Upper lobe of left lung (tissue), 6 donors: ENCODE results near the gene CPLX1. TPM values are rescaled to one million over a fixed set of nuclear protein-coding genes. Genes with fewer than 3 reads are reported as not detected.

Source experiments
- ATAC-seq, 2 donors: fragments of 200-7000 bp; cut with Tn5 transposase; one replicate each; pipeline ENCODE4 v1.9.1; 2022; ENCODE audit warnings: mild to moderate bottlenecking in 2 of 2, moderate library complexity in 2 of 2; ENCODE audit not compliant: low FRiP score in 2 of 2
- DNase-seq, 2 donors: peaks; one replicate each; pipeline ENCODE4 v3.0.0-alpha.2; 2019 to 2020
- H3K27ac ChIP-seq, 4 donors: fragments of 200-600 bp; sonication (generic); one replicate each; pipeline ENCODE4 v1.5.1; 2016 to 2019
- H3K27me3 ChIP-seq, 4 donors: fragments of 200-600 bp; sonication (generic); one replicate each; pipeline ENCODE4 v1.5.1; 2017 to 2019
- H3K36me3 ChIP-seq, 4 donors: fragments of 200-600 bp; sonication (generic); one replicate each; pipeline ENCODE4 v1.5.1; 2016 to 2019
- H3K4me1 ChIP-seq, 4 donors: fragments of 200-600 bp; sonication (generic); one replicate each; pipeline ENCODE4 v1.5.1; 2018 to 2019
- H3K4me3 ChIP-seq, 4 donors: fragments of 200-600 bp; sonication (generic); one replicate each; pipeline ENCODE4 v1.5.1; 2017 to 2019; ENCODE audit warnings: mild to moderate bottlenecking in 2 of 4, moderate library complexity in 1 of 4
- H3K9me3 ChIP-seq, 4 donors: fragments of 200-600 bp; sonication (generic); one replicate each; pipeline ENCODE4 v1.5.1; 2018 to 2019
- EP300 ChIP-seq, 4 donors: sonication (generic); formaldehyde crosslinking; IDR thresholded peaks; one replicate each; pipeline ENCODE4 v1.5.1; 2017; ENCODE audit warnings: antibody characterized with exemption in 4 of 4, control low read depth in 2 of 4
- POLR2A ChIP-seq, 4 donors: fragments of 450-650 bp; IDR thresholded peaks; one replicate each; pipeline ENCODE4 v1.5.1; 2016 to 2017; ENCODE audit warnings: antibody characterized with exemption in 4 of 4, mild to moderate bottlenecking in 2 of 4
- POLR2AphosphoS5 ChIP-seq, 2 donors: sonication (generic); formaldehyde crosslinking; IDR thresholded peaks; one replicate each; pipeline ENCODE4 v1.5.1; 2017; ENCODE audit warnings: antibody characterized with exemption in 2 of 2
- WGBS, 2 donors: methylation state at CpG; one replicate each; pipeline ENCODE4 v1.1.5; 2017 to 2018; 5-methylcytosine and 5-hydroxymethylcytosine counted together
- total RNA-seq, 6 donors: library from RNA; depleted of rRNA in 4 of 6; stranded (reverse); fragments of >200 nt in 4 of 6; gene quantifications; one replicate each; pipeline versions ENCODE4 v1.1.0 to v1.2.1, GENCODE V29; 2016 to 2021
- TF ChIP-seq, protein P1 (sequence below), 6 experiments: fragments of 450-650 bp in 4 of 6; fragments of 200-600 bp in 2 of 6; sonication (generic) in 2 of 6; IDR thresholded peaks; one replicate each; pipeline ENCODE4 v1.5.1; 2016 to 2019; ENCODE audit warnings: antibody characterized with exemption in 6 of 6
- donor health status: DM: no; HTN: no; CAD: no; lungs with moderate emphysema.
- donor health status: DM: no; HTN: yes; CAD: no; lungs with severe emphysema.

Gene CPLX1
- total RNA-seq, 6 donors from 2014 or later: 0.61 to 4.2 (median 1.8) TPM

DNA sequence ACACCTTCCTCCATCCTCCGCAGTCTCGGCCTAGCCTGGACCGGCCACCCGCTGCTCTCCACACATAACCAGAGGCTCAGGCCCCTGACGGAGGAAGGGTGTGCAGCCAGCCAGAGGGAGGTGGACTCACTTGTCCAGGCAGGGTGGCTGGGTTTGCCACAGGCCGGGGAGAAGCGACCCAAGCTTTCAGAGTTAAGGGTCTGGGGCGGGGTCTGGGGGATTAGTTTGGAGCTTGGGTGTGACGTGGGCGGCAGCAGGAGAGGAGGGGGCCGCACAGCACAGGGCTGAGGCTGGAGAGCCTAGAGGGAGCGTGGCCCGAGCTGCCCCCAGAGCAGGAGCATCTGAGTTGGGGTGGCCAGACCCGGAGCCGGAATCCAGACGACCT is 22.4 kb upstream of the CPLX1 start:
- DNase-seq: peak in 1 of 2 donors; percentile 61
- Histone ChIP-seq H3K4me3 (no peak overlapping the region), H3K36me3 (peaks cover 3 to 57% (median 52%) of the 10 kb centered on the region in 4 donors), H3K4me1 (no peaks in the 10 kb centered on the region), H3K27ac (no peak overlapping the region), H3K9me3 (no peaks in the 10 kb centered on the region), H3K27me3 (no peaks in the 10 kb centered on the region)
- no peak for TF ChIP-seq EP300 (IDR thresholded peaks at IDR 0.05)
- TF ChIP-seq POLR2AphosphoS5 (IDR thresholded peaks at IDR 0.05): no peak
- no peak for TF ChIP-seq POLR2A (IDR thresholded peaks at IDR 0.05)
- TF ChIP-seq, protein P1, sequence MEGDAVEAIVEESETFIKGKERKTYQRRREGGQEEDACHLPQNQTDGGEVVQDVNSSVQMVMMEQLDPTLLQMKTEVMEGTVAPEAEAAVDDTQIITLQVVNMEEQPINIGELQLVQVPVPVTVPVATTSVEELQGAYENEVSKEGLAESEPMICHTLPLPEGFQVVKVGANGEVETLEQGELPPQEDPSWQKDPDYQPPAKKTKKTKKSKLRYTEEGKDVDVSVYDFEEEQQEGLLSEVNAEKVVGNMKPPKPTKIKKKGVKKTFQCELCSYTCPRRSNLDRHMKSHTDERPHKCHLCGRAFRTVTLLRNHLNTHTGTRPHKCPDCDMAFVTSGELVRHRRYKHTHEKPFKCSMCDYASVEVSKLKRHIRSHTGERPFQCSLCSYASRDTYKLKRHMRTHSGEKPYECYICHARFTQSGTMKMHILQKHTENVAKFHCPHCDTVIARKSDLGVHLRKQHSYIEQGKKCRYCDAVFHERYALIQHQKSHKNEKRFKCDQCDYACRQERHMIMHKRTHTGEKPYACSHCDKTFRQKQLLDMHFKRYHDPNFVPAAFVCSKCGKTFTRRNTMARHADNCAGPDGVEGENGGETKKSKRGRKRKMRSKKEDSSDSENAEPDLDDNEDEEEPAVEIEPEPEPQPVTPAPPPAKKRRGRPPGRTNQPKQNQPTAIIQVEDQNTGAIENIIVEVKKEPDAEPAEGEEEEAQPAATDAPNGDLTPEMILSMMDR (IDR thresholded peaks at IDR 0.05): no peak
- 91% methylated on average over 16 of the region's 16 CpGs for WGBS, 2 donors
- ATAC-seq: no peak

DNA sequence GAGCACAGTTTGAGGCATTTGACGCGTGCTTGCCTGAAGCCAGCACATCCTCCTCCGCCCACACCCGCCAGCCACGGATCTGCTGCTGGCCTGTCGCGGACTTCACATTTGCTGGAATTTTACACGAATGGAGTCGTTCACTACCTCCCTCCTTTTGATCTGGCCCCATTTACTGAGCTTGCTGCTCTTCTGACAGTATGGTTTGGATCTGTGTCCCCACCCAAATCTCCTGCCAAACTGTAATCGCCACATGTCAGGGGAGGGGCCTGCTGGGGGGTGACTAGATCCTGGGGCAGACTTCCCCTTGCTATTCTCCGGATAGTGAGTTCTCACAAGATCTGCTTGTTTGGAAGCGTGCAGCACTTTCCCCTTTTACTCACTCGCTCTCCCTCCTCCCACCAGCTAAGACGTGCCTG is 19.9 kb upstream of the CPLX1 start:
- ATAC-seq (peak in 1 of 2 donors; percentile 49), DNase-seq (peak in 1 of 2 donors; percentile 51)
- H3K27me3 ChIP-seq: no peaks in the 10 kb centered on the region
- WGBS, 2 donors: 75 to 79% methylated on average over 14 of the region's 14 CpGs
- no peak overlapping the region for H3K27ac ChIP-seq
- H3K4me3 ChIP-seq: no peak overlapping the region
- no peaks in the 10 kb centered on the region for H3K4me1 ChIP-seq
- no peaks in the 10 kb centered on the region for H3K9me3 ChIP-seq
- TF ChIP-seq EP300 (IDR thresholded peaks at IDR 0.05) (no peak), POLR2A (IDR thresholded peaks at IDR 0.05) (no peak), POLR2AphosphoS5 (IDR thresholded peaks at IDR 0.05) (no peak)
- TF ChIP-seq, protein P1 (IDR thresholded peaks at IDR 0.05): no peak
- H3K36me3 ChIP-seq: peaks cover 3 to 34% (median 30%) of the 10 kb centered on the region in 4 donors

DNA sequence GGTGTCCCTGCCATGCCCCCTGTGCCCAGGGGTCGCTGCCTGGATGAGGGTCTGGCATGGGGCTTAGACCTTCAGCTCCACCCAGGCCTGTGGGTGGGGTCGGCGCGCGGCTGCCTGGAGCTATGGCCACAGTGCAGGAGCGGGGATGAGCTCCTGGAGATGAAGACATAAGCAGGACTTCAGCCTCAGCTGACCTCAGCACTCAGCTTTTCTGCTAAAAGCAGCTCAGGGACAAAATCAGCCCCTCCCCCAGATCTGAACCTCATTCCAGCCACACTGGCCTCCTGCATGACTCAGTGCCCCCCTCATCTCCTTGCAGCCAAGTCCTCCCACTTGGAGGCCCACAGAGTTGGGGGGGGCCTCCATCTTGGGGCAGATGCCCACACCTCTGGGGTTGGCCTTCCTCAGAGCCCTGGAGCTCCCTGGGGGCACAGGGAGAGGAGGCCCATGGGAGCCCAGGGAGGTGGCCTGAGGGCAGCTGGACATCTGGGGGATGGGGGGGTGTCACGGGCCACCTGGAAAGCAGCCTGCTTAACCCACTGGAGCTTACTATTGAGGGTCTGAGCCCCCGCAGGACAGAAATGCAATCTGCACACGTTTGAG is 19.4 kb upstream of the CPLX1 start:
- ATAC-seq: peak in 1 of 2 donors; percentile 75
- H3K27ac ChIP-seq: no peak overlapping the region
- H3K4me3 ChIP-seq: no peak overlapping the region
- no peaks in the 10 kb centered on the region for H3K4me1 ChIP-seq
- H3K36me3 ChIP-seq: peaks cover 3 to 29% (median 25%) of the 10 kb centered on the region in 4 donors
- no peaks in the 10 kb centered on the region for H3K9me3 ChIP-seq
- 67 to 82% methylated on average over 1 to 7 of the region's 9 CpGs for WGBS, 2 donors
- H3K27me3 ChIP-seq: no peaks in the 10 kb centered on the region
- TF ChIP-seq POLR2AphosphoS5 (IDR thresholded peaks at IDR 0.05) (no peak), EP300 (IDR thresholded peaks at IDR 0.05) (no peak), POLR2A (IDR thresholded peaks at IDR 0.05) (no peak)
- TF ChIP-seq, protein P1 (IDR thresholded peaks at IDR 0.05): no peak
- DNase-seq: peak in 1 of 2 donors; percentile 66

DNA sequence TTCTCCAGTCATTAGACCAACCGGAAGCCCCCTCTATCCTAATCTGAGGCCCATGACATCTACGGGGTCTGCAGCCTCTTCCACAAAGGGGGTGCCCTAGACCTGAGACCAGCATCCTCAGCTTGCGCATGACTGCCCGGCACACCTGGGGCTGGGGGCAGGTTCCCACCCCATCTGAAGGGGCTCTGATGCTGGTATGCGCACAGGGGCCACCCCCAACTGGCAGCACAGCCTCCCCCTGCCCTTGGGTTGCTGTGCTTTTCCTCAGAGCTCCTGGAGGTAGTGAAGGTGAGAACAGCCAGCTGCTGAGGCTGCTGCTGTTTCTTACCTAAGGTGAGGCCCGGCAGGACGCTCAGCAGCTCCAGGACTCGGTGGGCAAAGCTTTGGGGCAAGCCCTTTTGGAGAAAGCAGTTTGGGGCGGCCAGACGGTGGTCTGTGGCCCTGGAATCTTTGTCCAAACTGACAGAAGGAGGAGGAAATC is 18.9 kb upstream of the CPLX1 start:
- no peaks in the 10 kb centered on the region for H3K4me1 ChIP-seq
- H3K36me3 ChIP-seq: peaks cover 3 to 23% (median 19%) of the 10 kb centered on the region in 4 donors
- WGBS, 2 donors: 90 to 100% methylated on average over 3 to 10 of the region's 10 CpGs
- H3K27ac ChIP-seq: no peak overlapping the region
- H3K27me3 ChIP-seq: no peaks in the 10 kb centered on the region
- no peak overlapping the region for H3K4me3 ChIP-seq
- ATAC-seq (no peak), DNase-seq (no peak)
- H3K9me3 ChIP-seq: no peaks in the 10 kb centered on the region
- TF ChIP-seq, protein P1 (IDR thresholded peaks at IDR 0.05): no peak
- no peak for TF ChIP-seq EP300 (IDR thresholded peaks at IDR 0.05)
- no peak for TF ChIP-seq POLR2A (IDR thresholded peaks at IDR 0.05)
- no peak for TF ChIP-seq POLR2AphosphoS5 (IDR thresholded peaks at IDR 0.05)
